ENCODE results near the gene FGGY.
"Not testable (repeated sequence)": the region's sequence is repeated elsewhere in the genome, so short reads cannot be mapped to it uniquely, and the experiment has no call there.

Gene FGGY

GRCh38 chr1:59556802-59557548 is 260.1 kb downstream of the FGGY start:
- TF ChIP-seq CTCF (IDR thresholded peaks at IDR 0.05; ENCODE audit: low read depth, low read length, missing control alignments), result no peak
- no peak for DNase-seq (ENCODE audit: low read depth)
- no peak overlapping the region for H3K4me3 ChIP-seq (ENCODE audit: low read depth, low read length)

GRCh38 chr1:59557549-59557885 is 260.6 kb downstream of the FGGY start:
- H3K4me3 ChIP-seq (ENCODE audit: low read depth, low read length), result no peak overlapping the region
- no peak for TF ChIP-seq CTCF (IDR thresholded peaks at IDR 0.05; ENCODE audit: low read depth, low read length, missing control alignments)
- DNase-seq (ENCODE audit: low read depth), result no peak

- DNase-seq (ENCODE audit: low read depth); H3K4me3 ChIP-seq (ENCODE audit: low read depth, low read length): not testable (repeated sequence)
These were observed 261.7 kb downstream of the FGGY start for GRCh38 chr1:59558580-59558979.

GRCh38 chr1:59560807-59561450 is 264.0 kb downstream of the FGGY start:
- DNase-seq (ENCODE audit: low read depth), result no peak
- H3K4me3 ChIP-seq (ENCODE audit: low read depth, low read length), result no peak overlapping the region
- no peak for TF ChIP-seq CTCF (IDR thresholded peaks at IDR 0.05; ENCODE audit: low read depth, low read length, missing control alignments)

- no peak for TF ChIP-seq CTCF (IDR thresholded peaks at IDR 0.05; ENCODE audit: low read depth, low read length, missing control alignments)
- no peak for DNase-seq (ENCODE audit: low read depth)
- no peak overlapping the region for H3K4me3 ChIP-seq (ENCODE audit: low read depth, low read length)
These were observed 264.9 kb downstream of the FGGY start for GRCh38 chr1:59561796-59562195.

- DNase-seq (ENCODE audit: low read depth), result no peak
- no peak for TF ChIP-seq CTCF (IDR thresholded peaks at IDR 0.05; ENCODE audit: low read depth, low read length, missing control alignments)
- H3K4me3 ChIP-seq (ENCODE audit: low read depth, low read length), result no peak overlapping the region
These were observed 267.4 kb downstream of the FGGY start for GRCh38 chr1:59564192-59564891.

- no peak overlapping the region for H3K4me3 ChIP-seq (ENCODE audit: low read depth, low read length)
- no peak for TF ChIP-seq CTCF (IDR thresholded peaks at IDR 0.05; ENCODE audit: low read depth, low read length, missing control alignments)
- no peak for DNase-seq (ENCODE audit: low read depth)
These were observed 268.9 kb downstream of the FGGY start for GRCh38 chr1:59565611-59566410.
